Measurements from ENCODE around the gene PDE4D. TPM values are rescaled to one million over a fixed set of nuclear protein-coding genes. Genes with fewer than 3 reads are reported as not detected.

PDE4D gene
- total RNA-seq, 1 donor from 2014 or later, result 44.8 TPM

DNA sequence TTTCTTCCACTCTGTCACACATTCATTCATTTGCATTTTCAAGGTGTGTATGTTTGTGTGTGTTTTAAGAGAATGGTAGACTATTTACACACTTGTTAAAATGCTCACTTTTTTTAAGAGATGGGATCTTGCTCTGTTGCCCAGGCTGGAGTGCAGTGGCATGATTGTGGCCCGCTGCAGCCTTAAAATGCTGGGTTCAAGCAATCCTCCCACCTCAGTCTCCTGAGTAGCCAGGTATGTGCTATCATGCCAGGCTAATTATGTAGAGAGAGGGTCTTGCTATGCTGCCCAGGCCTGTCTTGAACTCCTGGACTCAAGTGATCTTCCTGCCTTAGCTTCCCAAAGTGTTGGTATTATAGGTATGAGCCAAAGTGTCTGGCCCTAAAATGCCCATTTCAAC lies 173.5 kb downstream of the PDE4D start:
- Histone ChIP-seq H3K4me3 (no peak overlapping the region), H3K4me1 (no peaks in the 10 kb centered on the region), H3K9me3 (no peaks in the 10 kb centered on the region), H3K27ac (no peak overlapping the region), H3K27me3 (no peaks in the 10 kb centered on the region), H3K36me3 (no peaks in the 10 kb centered on the region)
- TF ChIP-seq, protein P1, sequence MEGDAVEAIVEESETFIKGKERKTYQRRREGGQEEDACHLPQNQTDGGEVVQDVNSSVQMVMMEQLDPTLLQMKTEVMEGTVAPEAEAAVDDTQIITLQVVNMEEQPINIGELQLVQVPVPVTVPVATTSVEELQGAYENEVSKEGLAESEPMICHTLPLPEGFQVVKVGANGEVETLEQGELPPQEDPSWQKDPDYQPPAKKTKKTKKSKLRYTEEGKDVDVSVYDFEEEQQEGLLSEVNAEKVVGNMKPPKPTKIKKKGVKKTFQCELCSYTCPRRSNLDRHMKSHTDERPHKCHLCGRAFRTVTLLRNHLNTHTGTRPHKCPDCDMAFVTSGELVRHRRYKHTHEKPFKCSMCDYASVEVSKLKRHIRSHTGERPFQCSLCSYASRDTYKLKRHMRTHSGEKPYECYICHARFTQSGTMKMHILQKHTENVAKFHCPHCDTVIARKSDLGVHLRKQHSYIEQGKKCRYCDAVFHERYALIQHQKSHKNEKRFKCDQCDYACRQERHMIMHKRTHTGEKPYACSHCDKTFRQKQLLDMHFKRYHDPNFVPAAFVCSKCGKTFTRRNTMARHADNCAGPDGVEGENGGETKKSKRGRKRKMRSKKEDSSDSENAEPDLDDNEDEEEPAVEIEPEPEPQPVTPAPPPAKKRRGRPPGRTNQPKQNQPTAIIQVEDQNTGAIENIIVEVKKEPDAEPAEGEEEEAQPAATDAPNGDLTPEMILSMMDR (IDR thresholded peaks at IDR 0.05), result no peak
- intact Hi-C loops (cut with DNase I), result no loop called here
- no peak for DNase-seq (ENCODE audit: low spot score in 2 of 2)

DNA sequence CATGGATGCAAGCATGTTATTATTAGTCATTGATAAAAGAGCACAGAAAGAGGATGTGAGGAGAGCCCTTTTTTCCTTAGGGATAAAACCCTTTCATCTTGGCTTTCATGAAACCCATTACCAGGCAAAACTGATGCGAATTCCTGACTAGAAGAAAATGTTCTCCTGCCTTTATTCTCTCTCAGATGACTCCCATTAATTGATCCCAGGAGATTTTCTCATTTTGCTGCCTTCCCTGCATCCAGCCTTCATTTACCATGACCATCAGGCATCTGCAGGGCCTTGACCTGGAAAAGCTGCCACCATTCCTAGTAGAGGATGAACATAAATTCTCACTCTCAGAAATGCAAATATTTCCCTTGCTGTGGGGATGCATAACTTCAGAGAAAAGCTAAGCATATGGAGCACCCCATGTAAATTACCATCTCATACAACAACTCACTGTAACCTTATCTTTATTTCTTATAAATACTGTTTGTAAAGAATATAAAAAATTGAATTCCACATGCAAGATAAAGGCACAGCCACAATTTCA lies 176.5 kb downstream of the PDE4D start:
- intact Hi-C loops (cut with DNase I), result no loop called here
- TF ChIP-seq, protein P1 (IDR thresholded peaks at IDR 0.05), result no peak
- no peak overlapping the region for H3K4me3 ChIP-seq
- peaks cover 0 to 3% of the 10 kb centered on the region in 2 donors for H3K4me1 ChIP-seq
- no peaks in the 10 kb centered on the region for H3K9me3 ChIP-seq
- H3K36me3 ChIP-seq, result no peaks in the 10 kb centered on the region
- no peak overlapping the region for H3K27ac ChIP-seq
- no peaks in the 10 kb centered on the region for H3K27me3 ChIP-seq
- no peak for DNase-seq (ENCODE audit: low spot score in 2 of 2)

DNA sequence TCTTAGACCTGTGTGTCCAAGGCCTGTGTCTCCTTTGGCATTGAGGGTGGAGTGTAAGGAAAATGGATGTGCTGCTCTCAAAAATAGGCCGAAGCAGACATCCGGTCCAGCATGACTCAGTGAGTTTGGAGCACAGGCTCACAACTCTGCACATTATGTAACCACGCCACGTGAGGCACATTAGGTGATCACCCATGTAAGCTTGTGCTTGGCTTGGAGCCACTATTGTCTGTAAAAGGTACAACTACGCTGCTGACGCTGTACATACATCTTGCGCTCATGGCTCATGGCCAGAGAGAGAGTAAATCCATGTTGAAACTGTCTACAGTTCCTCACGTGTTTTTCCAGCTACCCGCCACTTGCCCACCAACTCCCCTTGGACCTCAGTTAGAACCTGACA lies 177.5 kb downstream of the PDE4D start:
- Histone ChIP-seq H3K4me3 (no peak overlapping the region), H3K9me3 (no peaks in the 10 kb centered on the region), H3K27ac (no peak overlapping the region), H3K4me1 (peaks cover 0 to 3% of the 10 kb centered on the region in 2 donors), H3K27me3 (no peaks in the 10 kb centered on the region), H3K36me3 (no peaks in the 10 kb centered on the region)
- intact Hi-C loops (cut with DNase I), result no loop called here
- TF ChIP-seq, protein P1 (IDR thresholded peaks at IDR 0.05), result no peak
- DNase-seq (ENCODE audit: low spot score in 2 of 2), result no peak

DNA sequence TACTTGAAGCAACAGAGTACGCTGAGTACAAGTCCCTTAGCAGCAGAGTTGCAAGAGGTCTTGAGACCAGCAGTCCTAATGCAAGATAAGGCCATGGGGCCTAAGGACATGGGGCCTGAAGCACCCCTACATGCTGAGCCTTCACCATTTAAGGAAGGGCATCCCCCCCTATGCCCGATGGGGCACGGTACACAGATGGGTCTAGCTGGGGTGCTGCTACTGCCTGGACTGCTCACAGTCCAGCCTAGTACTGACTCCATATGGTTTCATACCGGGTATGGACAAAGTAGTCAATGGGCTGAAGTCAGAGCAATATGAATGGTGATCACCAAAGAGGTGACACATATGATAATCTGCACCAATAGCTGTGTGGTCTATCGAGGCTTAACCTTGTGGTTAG lies 178.3 kb downstream of the PDE4D start:
- H3K27me3 ChIP-seq, result no peaks in the 10 kb centered on the region
- H3K4me1 ChIP-seq, result peaks cover 0 to 3% of the 10 kb centered on the region in 2 donors
- H3K4me3 ChIP-seq, result no peak overlapping the region
- no peak for DNase-seq (ENCODE audit: low spot score in 2 of 2)
- no peak overlapping the region for H3K27ac ChIP-seq
- H3K9me3 ChIP-seq, result no peaks in the 10 kb centered on the region
- H3K36me3 ChIP-seq, result no peaks in the 10 kb centered on the region
- intact Hi-C loops (cut with DNase I), result no loop called here
- TF ChIP-seq, protein P1 (IDR thresholded peaks at IDR 0.05), result no peak

DNA sequence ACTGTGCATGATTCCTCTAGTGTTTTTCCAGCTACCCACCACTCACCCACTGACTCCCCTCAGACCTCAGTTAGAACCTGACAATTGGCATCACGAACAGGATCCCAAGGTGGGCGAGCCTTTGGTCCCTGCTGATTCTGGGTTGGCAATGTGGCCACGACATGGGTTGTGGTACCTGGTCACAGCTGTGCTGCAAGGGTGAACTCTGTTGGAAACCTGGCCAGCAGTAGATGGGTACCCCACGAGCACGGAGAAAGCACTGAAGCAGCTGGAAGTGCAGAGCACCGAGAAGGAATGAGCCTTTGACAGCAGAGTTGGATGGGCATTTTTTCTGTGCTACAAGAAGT lies 180.1 kb downstream of the PDE4D start:
- Histone ChIP-seq H3K9me3 (no peaks in the 10 kb centered on the region), H3K27ac (no peak overlapping the region), H3K4me3 (no peak overlapping the region), H3K27me3 (no peaks in the 10 kb centered on the region), H3K36me3 (no peaks in the 10 kb centered on the region), H3K4me1 (peaks cover 0 to 3% of the 10 kb centered on the region in 2 donors)
- intact Hi-C loops (cut with DNase I), result no loop called here
- no peak for DNase-seq (ENCODE audit: low spot score in 2 of 2)
- TF ChIP-seq, protein P1 (IDR thresholded peaks at IDR 0.05), result no peak
